Esophagus muscularis mucosa (tissue), 4 donors: ENCODE results near the gene FAM110D.

Source experiments
- CTCF ChIP-seq, 3 experiments: fragments of 200-600 bp in 2 of 3; fragments of 450-650 bp in 1 of 3; sonication (generic) in 2 of 3; IDR thresholded peaks; one replicate each; pipeline ENCODE4 v1.5.1; 2017 to 2019; ENCODE audit warnings: antibody characterized with exemption in 3 of 3, mild to moderate bottlenecking in 2 of 3, moderate library complexity in 1 of 3
- EP300 ChIP-seq: sonication (generic); formaldehyde crosslinking; IDR thresholded peaks from one replicate; pipeline ENCODE4 v1.6.1; 2017; ENCODE audit warnings: antibody characterized with exemption
- POLR2A ChIP-seq: fragments of 450-650 bp; IDR thresholded peaks from one replicate; pipeline ENCODE4 v1.6.1; 2017; ENCODE audit warnings: antibody characterized with exemption, moderate library complexity, mild to moderate bottlenecking, low read depth
- POLR2AphosphoS5 ChIP-seq, 2 donors: sonication (generic); formaldehyde crosslinking; IDR thresholded peaks; one replicate each; pipeline ENCODE4 v1.6.1; 2017; ENCODE audit warnings: antibody characterized with exemption in 2 of 2

DNA sequence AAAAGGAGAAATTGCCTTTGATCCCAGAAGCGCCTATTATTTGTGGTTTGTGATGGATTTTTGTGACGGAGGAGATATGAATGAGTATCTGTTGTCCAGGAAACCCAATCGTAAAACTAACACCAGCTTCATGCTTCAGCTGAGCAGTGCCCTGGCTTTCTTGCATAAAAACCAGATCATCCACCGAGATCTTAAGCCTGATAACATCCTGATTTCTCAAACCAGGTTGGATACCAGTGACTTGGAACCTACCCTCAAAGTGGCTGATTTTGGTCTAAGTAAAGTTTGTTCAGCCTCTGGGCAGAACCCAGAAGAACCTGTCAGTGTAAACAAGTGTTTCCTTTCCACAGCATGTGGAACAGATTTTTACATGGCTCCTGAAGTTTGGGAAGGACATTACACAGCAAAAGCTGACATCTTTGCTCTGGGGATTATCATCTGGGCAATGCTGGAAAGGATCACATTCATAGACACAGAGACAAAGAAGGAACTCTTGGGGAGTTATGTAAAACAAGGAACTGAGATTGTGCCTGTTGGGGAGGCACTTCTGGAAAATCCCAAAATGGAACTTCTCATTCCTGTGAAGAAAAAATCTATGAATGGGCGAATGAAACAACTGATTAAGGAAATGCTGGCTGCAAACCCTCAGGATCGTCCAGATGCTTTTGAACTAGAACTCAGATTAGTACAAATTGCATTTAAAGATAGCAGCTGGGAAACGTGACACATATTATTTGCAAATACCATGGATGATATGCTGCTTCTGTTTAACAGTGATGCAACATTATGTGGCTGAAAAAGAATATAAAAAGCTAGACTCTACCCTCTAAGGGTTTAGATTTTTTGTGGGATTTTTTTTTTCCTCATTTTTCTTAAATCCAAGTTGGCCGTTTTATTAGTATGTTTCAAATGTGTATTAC is 36.8 kb upstream of the FAM110D start:
- no peak for TF ChIP-seq CTCF (IDR thresholded peaks at IDR 0.05)
- no peak for TF ChIP-seq POLR2AphosphoS5 (IDR thresholded peaks at IDR 0.05)
- no peak for TF ChIP-seq POLR2A
- TF ChIP-seq EP300: no peak
